HG02642 (cell line): ENCODE data around the gene RASSF3.

Experiments
- ATAC-seq: cut with Tn5 transposase; IDR thresholded peaks from one replicate; pipeline ENCODE4 v1.9.1; 2021; ENCODE audit warnings: mild to moderate bottlenecking; ENCODE audit not compliant: unreplicated experiment, poor library complexity

Gene RASSF3

DNA sequence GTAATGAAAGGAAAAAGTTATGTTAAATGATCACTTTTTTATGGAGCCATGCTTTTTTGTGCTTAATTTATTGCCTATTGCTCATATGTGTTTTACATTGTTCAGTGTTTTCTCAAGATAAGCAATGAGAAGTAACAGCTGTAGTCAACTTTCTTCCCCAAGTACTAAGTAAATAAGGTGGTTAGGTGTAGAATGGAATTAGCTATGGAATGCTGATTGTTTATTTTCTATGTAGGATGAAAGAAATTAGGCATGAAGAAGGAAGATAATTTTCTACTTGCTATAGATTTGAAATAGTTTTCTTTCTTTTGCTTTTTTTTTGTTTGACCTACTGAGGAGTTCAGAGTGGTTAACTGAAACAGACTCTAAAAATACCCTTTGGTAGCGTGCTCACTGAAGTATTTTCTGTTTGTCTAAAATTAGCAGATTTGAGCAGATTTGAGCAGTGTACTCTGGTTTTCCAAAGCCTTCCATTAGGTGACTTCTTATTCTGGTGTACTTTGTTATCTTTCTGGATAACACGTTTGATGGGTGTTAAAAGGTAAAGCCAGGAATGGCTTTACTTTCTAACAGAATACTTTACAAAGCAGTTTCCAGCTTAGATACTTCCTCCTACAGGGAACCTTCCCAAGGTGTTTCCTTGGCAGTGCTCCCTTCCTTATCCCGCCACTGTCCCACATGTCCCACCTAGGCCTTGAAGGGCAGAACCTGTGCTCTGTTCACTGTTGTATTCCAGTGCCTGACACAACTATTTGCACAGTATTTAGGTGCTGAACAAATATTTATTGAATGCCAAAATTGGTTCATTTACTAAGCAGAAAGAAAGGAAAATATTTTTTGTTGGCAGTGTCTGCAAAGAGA, 56.0 kb downstream of the RASSF3 start:
- peak; percentile 27 for ATAC-seq

DNA sequence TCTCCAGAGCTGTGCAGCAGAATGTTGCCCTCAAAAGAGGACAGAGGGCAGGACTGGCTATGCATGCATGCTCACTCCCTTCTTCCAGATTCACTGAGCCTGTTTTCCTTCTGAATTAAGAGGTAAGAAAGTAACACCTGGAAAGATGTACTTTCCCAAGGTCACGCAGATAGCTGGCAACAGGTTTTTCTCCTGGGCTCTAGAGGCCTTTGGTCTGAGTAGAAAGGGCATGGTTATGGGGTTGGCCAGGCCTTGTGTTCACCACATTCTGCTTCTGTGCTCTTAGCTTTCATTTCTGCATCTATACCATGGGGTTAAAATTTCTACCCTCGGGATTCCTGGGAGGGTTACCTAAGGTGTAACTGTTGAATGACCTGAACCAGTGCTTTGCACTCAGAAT, 57.5 kb downstream of the RASSF3 start:
- ATAC-seq = no peak

DNA sequence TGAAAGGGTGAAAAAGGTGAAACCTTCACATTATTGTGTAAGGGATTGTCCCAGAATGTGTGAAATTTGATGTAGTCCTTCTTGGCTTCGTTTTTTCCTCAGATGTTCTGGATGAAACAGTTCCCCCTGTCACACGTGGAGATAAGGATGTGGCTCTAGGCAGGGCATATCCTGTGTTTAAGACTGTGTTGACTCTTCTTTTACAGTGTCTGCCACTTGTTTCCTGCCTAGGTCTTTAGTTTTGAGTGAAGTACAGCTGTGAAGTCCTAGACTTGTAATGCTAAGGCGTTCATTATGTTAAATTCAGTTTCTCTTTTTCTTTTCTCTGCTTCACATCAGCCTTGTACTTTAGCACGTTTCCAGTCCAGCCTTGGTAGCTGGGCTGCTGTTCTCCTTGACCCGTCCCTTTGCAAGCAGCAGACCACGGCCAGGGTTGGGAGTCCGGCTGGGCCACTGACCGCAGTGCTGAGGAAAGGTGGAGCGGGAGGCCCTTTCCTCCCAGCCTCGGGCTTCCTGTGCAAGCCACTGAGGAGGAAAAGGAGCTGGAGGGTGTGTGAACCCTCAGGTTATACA, 59.1 kb downstream of the RASSF3 start:
- ATAC-seq = peak; percentile 77

DNA sequence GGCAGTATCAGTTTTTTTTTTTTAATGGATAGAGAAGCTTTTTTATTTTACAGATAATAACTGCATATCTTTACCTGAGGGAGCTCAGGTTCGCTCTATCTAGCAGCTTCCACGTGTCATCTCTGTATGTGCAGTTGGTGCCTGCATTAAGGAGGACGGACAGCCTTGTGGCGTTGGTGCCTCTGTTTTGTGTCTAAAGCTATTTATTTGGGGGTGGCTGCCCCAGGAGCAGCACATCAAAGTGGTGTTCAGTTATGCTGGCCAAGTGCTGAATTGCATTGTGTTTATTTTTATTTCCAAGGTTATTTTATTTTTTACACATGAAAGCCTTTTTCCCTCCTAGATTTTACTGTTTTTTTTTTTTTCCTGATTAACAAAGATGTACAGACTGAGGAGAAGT, 59.7 kb downstream of the RASSF3 start:
- no peak for ATAC-seq

DNA sequence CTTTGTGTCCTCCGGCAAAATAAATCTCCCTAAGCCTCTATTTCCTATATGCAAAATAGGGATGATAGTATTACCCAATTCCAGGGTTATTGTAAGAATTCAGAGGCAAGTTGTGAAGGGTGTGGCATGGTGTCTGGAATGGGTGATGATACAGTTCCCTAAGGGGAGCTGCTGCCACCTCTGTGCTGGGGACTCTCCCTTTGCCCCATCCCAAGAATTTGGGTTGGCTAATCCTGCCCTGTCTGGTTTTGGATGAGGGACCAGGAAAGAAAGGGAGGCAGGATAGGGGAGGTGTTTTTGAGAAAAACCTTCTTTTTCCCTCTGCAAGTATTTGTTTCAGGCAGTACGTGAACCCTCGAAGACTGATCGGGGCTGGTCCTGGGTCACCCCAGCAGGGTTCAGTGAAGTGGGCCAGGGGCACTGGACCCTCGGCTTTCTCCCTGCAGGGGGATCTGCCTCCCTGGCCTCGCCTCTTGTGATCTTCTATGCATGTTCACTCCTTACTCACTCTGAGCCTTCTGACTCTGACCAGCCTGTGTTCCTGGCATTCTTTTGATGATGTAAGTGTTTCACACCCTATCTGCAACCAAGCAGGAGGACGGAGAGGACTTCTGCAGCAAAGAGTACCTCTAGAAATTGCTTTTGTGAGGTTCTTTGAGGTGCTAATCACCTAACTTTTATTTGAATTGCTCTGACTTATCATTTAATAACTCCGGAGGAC, 60.8 kb downstream of the RASSF3 start:
- ATAC-seq = no peak

DNA sequence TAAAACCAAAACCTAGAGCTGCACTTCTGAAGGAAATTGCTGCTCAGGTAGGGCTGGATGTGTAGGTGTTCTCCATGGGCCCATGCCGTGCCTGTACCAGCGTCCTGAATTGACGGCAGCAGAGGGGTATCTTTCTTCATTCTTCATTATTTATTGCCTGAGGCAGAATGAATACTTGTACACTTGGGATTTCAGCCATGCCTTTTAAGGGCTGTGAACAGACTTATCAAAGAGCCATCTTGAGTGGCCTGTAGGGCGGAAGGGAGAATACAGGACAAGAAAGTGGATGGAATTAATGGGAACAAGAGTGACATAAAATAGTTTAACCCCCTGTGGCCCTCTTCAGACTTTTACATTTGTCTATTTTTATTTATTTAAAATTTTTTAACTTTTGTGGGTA, 61.4 kb downstream of the RASSF3 start:
- no peak for ATAC-seq

DNA sequence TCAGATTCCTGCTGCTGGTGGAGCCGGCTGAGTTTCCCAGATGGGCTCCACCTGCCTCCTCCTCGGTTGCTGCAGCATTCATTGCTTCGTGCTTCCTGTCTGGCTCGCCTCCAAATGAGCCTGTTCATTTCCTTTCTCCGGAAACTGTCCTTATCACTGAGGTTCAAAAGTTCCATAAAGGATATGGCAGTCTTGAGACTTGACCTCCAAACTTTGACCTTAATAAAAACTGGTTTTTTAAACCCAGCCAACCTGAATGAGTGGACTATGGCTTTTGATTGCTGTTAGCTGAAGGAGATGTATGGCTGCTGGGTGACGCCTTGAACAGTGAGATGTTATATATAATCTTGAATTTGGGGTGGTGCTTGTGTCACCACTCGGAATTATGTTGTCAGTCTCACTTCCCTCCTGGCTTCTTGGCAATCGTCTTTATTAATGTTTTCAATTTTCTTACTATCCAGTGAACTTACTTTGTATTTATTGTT, 62.7 kb downstream of the RASSF3 start:
- no peak for ATAC-seq

DNA sequence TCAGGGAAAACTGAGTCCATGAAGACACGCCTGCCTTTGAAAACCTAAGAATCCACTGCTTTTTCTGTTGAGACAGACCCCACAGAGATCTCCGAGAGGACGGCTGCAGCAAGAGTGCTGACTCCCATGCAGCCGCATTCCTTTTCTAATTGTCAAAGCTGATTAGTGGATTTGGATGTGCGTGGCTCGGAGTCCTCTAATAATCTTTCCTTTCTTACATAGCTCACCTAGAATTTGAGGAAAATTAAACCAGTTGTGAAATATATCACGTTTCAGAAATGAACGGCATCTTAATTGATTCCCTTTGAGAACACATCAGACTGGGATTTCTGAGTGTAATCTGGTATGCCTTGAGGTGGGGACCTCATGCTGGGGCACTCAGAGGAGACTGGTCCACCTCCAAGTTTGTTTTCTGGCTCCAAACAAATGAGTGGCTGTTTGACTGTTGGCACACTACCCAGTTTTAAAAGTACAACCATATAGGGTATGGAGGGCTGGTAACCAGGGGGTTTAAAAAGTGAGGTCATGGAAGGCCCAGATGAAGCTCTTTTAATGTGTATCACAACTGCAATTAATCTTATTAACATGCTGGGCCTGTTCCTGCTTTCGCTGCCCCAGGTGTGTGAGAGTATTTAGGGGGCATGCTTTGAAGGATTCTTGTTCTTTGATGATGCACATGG, 63.3 kb downstream of the RASSF3 start:
- no peak for ATAC-seq

DNA sequence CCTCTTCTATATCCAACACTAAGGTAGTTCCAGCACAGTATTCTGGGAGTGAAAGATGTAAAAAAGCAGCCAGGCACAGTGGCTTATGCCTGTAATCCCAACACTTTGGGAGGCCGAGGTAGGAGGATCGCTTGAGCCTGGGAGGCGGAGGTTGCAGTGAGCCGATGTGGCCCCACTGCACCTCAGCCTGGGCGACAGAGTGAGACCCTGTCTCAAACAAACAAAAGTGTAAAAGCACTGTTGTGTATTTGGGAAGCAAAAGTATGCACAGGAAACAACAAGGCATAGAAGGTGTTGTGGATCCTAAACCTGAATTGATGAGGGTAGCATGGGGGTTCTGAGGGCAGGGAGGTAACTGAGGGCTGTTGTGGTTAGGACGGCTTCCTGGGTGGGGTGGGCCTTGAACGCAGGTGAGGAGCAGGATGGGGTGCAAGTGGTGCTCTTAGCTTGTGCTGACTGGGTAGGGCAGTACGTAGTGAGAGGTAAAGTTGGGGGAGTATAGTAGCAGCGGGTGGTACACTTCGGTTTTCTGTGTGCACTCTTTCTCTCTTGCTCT, 64.2 kb downstream of the RASSF3 start:
- no peak for ATAC-seq

DNA sequence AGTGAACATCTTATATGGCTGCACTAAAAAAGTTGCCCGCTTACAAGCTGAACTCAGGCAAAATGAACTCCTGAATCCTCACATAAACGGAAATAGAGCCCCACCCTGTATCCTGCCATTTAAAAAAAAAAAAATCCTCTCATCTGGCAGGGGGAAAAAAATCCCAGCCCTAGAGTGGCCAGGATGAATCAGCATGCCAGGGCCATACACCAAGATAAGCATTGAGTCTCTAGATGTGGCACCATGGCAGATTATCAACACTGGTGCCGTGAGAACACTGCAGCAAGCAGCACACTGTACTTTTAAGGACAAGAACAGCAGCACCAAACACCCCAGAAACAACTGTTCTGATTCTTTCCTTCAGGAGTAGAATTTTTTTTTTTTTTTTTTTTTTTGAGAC, 65.5 kb downstream of the RASSF3 start:
- no peak for ATAC-seq

DNA sequence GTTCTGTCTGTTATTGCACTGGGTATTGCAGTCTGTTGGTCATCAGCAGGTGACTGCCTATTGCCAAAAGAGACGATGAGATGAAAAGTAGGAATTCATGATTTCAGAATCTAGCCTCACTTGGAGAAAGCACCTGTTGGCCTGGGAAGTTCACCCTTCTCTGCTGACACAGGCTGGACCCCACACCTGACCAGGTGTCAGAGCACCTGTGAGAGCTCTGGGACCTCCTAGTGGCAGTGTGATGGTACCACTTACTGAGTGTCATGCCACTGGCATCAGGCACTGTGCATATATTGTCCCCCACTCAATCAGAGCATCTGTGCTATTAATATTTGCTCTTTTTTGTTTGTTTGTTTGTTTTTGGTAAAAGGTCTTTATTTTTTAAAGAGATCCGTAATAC, 68.0 kb downstream of the RASSF3 start:
- no peak for ATAC-seq

DNA sequence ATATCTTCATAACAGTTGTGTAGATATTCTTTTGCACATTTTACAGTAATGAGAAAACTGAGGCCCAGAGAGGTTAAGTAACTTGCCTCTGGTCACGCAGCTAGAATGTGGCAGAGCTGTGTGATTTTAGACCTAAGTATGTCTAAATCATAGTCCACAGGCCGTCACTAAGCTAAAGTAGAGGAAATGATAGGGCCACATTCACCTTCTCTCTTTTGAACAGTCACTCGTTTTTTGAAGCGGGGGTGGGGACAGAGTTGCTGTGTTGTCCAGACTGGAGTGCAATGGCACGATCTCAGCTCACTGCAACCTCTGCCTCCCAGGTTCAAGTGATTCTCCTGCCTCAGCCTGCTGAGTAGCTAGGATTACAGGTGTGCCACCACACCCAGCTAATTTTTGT, 68.5 kb downstream of the RASSF3 start:
- no peak for ATAC-seq

DNA sequence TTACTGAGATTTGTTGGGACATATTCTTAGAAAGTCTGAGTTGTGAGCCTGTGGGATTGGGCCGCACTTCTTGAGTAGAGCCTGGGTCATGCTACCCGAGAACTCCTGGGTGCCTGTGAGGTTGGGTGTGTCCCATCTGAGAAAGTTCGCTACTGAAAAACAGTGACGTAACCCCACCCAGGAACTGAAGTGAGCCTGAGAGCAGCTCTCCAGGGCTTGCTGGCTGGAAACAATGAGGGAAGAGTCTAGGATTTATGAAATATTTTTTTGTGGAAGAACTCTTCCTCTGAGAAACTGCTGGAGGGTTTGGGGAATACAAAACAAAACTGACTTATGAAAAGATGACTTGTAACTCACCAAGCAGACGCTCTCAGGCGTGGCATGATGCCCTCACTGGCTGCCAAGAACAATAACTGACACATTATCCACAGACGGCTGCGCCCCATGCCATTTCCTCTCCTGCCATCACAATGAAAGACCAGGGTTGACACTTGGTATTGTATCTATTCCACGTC, 69.2 kb downstream of the RASSF3 start:
- peak; percentile 56 for ATAC-seq

DNA sequence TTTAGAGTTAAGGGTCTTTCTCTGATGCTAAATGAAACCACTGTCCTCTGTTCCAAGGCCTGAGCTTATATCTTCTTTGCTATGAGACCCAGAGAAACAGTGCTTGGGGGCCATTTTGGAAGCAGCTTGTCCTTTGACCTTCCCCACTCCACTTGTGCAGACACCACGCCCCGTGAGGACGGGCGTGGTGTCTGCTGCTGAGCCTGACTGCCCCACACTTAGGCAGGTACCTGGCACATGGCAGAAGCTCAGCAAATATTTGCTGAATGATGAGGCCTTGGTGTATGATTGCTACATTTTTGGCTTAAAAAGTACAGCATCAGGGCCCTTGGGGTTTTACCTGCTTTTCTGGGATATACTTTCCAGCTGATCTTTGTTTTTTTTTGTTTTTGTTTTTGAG, 69.9 kb downstream of the RASSF3 start:
- ATAC-seq = no peak

DNA sequence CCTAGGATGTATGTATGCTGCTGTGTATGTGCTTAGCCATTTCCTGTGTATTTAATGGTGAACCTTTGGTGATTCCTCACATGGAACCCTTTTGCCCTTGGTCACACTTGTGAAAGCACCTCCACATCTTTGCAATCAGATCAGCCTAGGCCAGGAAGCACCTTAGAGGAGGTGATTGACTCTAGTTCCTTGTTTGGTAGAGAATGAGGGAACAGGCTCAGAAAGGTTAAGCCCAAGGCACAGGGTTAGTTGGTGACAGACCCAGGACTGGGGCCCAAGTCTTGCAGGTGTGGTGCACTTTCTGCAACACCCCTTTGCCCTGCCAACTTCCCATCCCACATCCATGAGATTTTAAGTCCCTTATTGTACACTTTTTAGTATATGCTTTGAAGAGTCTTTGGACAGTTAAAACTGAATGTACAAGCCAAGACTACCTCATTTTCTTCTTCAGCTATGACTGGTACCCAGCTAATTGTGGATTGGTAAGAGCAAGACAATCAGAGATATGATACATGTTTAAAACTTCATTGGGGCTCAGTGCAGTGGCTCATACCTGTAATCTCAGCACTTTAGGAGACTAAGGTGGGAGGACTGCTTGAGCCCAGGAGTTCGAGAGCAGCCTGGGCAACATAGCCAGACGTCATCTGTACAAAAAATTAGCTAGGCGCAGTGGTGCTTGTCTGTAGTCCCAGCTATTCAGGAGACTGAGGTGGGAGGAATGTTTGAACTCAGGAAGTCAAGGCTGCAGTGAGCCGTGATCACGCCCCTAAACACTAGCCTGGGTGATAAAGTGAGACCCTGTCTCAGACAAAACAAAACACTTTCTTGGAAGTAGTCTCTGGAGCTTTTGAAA, 71.1 kb downstream of the RASSF3 start:
- peak; percentile 41 for ATAC-seq

DNA sequence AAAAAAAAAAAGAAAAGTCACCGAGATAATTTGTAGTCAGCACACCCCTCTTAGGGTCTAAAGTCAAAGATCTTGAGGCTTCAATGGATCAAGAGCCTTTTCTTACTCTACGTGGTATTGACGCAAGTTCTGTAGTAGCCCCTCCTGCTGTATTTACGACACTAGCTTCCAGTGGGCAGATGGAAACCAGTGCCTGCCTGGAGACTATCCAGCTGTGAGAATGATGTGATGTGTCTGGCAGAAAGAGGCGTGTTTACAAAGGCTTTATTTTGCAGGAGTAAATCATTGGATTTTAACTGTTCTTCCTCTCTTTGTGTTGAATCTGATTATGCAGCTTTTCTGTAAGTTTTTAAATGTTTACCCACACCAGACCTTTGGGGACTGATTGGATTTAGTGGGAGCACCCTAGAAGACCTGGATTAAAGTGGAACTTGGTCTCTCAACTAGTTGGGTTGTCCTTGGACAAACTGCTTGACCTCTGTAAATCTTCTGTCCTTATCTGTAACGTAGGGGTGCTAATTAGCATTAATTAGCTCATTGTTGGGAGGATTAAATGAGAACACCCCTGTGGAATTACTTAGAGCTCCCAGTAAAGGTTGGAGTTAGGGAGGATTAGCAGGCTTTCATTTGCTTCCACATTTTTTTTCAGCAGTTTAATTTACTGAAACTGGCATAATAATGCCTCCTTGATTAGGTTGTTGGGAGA, 72.4 kb downstream of the RASSF3 start:
- no peak for ATAC-seq

DNA sequence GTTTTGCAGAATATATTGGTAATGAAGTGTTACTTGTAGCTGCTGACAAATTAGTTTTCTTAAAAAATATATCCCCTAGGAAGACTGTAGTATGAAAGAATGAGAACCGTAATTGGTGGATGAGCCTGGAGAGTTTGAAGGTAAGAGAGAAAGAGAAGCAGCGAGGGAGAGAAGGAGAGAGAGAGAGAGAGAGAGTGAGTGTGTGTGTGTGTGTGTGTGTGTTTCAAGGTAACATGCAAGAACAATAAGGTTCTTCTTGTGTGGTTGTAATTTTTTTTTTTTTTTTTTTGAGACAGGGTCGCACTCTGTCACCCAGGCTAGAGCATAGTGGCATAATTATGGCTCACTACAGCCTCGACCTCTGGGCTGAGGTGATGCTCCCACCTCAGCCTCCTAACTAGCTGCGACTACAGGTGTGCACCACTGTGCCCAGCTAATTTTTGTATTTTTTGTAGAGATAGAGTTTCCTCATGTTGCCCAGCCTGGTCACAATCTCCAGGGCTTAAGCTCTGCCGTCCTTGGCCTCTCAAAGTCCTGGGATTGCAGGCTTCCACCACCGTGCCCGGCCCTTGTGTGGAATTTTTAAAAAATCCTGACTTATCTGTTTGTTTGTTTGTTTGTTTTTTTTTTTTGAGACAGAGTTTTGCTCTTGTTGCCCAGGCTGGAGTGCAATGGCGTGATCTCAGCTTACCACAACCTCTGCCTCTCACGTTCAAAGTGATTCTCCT, 73.7 kb downstream of the RASSF3 start:
- ATAC-seq = no peak

DNA sequence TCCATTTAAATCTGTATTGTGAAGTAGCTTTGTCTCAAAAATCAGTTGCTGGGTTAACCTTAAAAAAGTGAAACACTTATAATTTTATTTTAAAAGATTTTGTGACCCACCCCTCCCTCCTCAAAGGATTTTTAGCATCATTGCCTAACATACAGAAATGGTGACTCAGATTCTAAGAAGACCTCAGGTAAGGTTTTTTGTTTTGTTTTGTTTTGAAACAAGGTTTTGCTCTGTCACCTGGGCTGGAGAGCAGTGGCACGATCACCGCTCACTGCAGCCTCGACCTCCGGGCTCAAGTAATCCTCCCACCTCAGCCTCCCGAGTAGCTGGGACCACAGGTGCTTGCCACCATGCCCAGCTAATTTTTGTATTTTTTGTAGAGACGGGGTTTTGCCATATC, 74.8 kb downstream of the RASSF3 start:
- no peak for ATAC-seq
